H1 (cell line): ENCODE data around the gene GAN. TPM values are rescaled to one million over a fixed set of nuclear protein-coding genes. Genes with fewer than 3 reads are reported as not detected.

Experiments
- BCL11A ChIP-seq, 2 experiments: IDR thresholded peaks; one replicate each; pipeline ENCODE4 v1.6.1; 2011; ENCODE audit warnings: low read depth in 2 of 2, low read length in 2 of 2, mild to moderate bottlenecking in 2 of 2
- EP300 ChIP-seq, 2 experiments: IDR thresholded peaks; 1 replicate in 1 of 2; 2 replicates in 1 of 2; pipeline ENCODE4 v1.6.1; 2011 to 2012; ENCODE audit warnings: low read depth in 2 of 2, low read length in 2 of 2, mild to moderate bottlenecking in 2 of 2, borderline replicate concordance in 1 of 2, inconsistent platforms in 1 of 2, moderate library complexity in 1 of 2
- RBBP5 ChIP-seq: IDR thresholded peaks from 2 replicates; pipeline ENCODE4 v1.7.1; 2012; ENCODE audit warnings: low read depth, mild to moderate bottlenecking, inconsistent platforms, low read length, moderate library complexity, borderline replicate concordance
- RXRA ChIP-seq: IDR thresholded peaks from 2 replicates; pipeline ENCODE4 v1.6.1; 2011; ENCODE audit warnings: low read depth, mild to moderate bottlenecking, low read length, moderate library complexity; ENCODE audit not compliant: insufficient read depth
- YY1 ChIP-seq: IDR thresholded peaks from 2 replicates; pipeline ENCODE4 v1.6.1; 2011; ENCODE audit warnings: low read depth, mild to moderate bottlenecking, low read length
- polyA plus RNA-seq, 7 experiments: library from polyadenylated mRNA; depleted of rRNA in 3 of 7; stranded (reverse) in 5 of 7; unstranded in 2 of 7; fragments of >200 nt in 5 of 7; fragments of 200-250 nt in 2 of 7; gene quantifications; 1 replicate in 5 of 7; 2 replicates in 1 of 7; 4 replicates in 1 of 7; pipeline versions ENCODE4 v1.2.1 to v1.2.3, GENCODE V29; 2011 to 2013; ENCODE audit warnings: missing spikeins in 2 of 7, mixed read lengths in 2 of 7
- total RNA-seq: library from RNA; stranded (reverse); fragmentation: NEBNext Ultra II Directional; extraction: Animal tissue kit (Norgen Biotek cat#: 25700); gene quantifications from 2 replicates; pipeline ENCODE4 v1.2.1, GENCODE V29; 2021

The GAN gene
- total and polyA plus RNA-seq, 2 of the 8 experiments (the other 6 are each of a cell fraction or from before 2014, with no cell fraction given) = 4.5 to 23.9 TPM

GRCh38 chr16:81390840-81391239, 76.1 kb downstream of the GAN start (continued):
- TF ChIP-seq EP300 (IDR thresholded peaks at IDR 0.05; ENCODE audit: borderline replicate concordance in 1 of 2, low read depth in 2 of 2, low read length in 2 of 2) (no peak), RBBP5 (no peak), YY1 (no peak), RXRA (no peak), BCL11A (IDR thresholded peaks at IDR 0.05; ENCODE audit: low read depth in 2 of 2, low read length in 2 of 2) (no peak)
